Measurements from ENCODE around the gene PIP5K1C.
"Not testable (repeated sequence)": the region's sequence is repeated elsewhere in the genome, so short reads cannot be mapped to it uniquely, and the experiment has no call there.

PIP5K1C gene

GRCh38 chr19:3632739-3633558 is 67.3 kb downstream of the PIP5K1C start:
- DNase-seq (ENCODE audit: extremely low read depth in 1 of 2, low read depth in 1 of 2), result no peak

GRCh38 chr19:3632098-3632497 is 68.2 kb downstream of the PIP5K1C start:
- DNase-seq (ENCODE audit: extremely low read depth in 1 of 2, low read depth in 1 of 2), result no peak

- DNase-seq (ENCODE audit: extremely low read depth in 1 of 2, low read depth in 1 of 2), result no peak
These were observed 69.0 kb downstream of the PIP5K1C start for GRCh38 chr19:3631053-3631861.

- not testable (repeated sequence) for DNase-seq (ENCODE audit: extremely low read depth in 1 of 2, low read depth in 1 of 2)
These were observed 71.5 kb downstream of the PIP5K1C start for GRCh38 chr19:3628766-3629165.

- no peak for DNase-seq (ENCODE audit: extremely low read depth in 1 of 2, low read depth in 1 of 2)
These were observed 72.9 kb downstream of the PIP5K1C start for GRCh38 chr19:3627351-3627723.

GRCh38 chr19:3626473-3627350 is 73.6 kb downstream of the PIP5K1C start, which contains the start of gene CACTIN:
Gene CACTIN, minus strand, starts transcription at chr19:3626790. Its CDS starts 28 bp downstream, at chr19:3626762.
- DNase-seq (ENCODE audit: extremely low read depth in 1 of 2, low read depth in 1 of 2), result peak; percentile 96 to 97

GRCh38 chr19:3625996-3626472 is 74.2 kb downstream of the PIP5K1C start:
- no peak for DNase-seq (ENCODE audit: extremely low read depth in 1 of 2, low read depth in 1 of 2)

GRCh38 chr19:3623716-3624115 is 76.6 kb downstream of the PIP5K1C start:
- DNase-seq (ENCODE audit: extremely low read depth in 1 of 2, low read depth in 1 of 2), result no peak

- no peak for DNase-seq (ENCODE audit: extremely low read depth in 1 of 2, low read depth in 1 of 2)
These were observed 78.0 kb downstream of the PIP5K1C start for GRCh38 chr19:3622224-3622623.

GRCh38 chr19:3621689-3622088 is 78.6 kb downstream of the PIP5K1C start:
- no peak for DNase-seq (ENCODE audit: extremely low read depth in 1 of 2, low read depth in 1 of 2)

- DNase-seq (ENCODE audit: extremely low read depth in 1 of 2, low read depth in 1 of 2), result no peak
These were observed 79.3 kb downstream of the PIP5K1C start for GRCh38 chr19:3620817-3621547.

GRCh38 chr19:3620145-3620816 is 80.0 kb downstream of the PIP5K1C start:
- no peak for DNase-seq (ENCODE audit: extremely low read depth in 1 of 2, low read depth in 1 of 2)

GRCh38 chr19:3619631-3620012 is 80.6 kb downstream of the PIP5K1C start:
- DNase-seq (ENCODE audit: extremely low read depth in 1 of 2, low read depth in 1 of 2), result no peak

GRCh38 chr19:3618811-3619630 is 81.2 kb downstream of the PIP5K1C start:
- DNase-seq (ENCODE audit: extremely low read depth in 1 of 2, low read depth in 1 of 2), result no peak

GRCh38 chr19:3618144-3618810 is 82.0 kb downstream of the PIP5K1C start:
- peak in 1 of 2 donors; percentile 41 for DNase-seq (ENCODE audit: extremely low read depth in 1 of 2, low read depth in 1 of 2)

GRCh38 chr19:3617463-3617862 is 82.8 kb downstream of the PIP5K1C start:
- no peak for DNase-seq (ENCODE audit: extremely low read depth in 1 of 2, low read depth in 1 of 2)

GRCh38 chr19:3615524-3616135 is 84.6 kb downstream of the PIP5K1C start:
- no peak for DNase-seq (ENCODE audit: extremely low read depth in 1 of 2, low read depth in 1 of 2)

All from activated CD8-positive, alpha-beta memory T cell treated with anti-CD3 and anti-CD28 coated beads for 1 hour (primary cell).